Panc1 (cell line): ENCODE results near the gene CENATAC. TPM values are rescaled to one million over a fixed set of nuclear protein-coding genes. Genes with fewer than 3 reads are reported as not detected.

Experiments used
- ATAC-seq: fragments of 200-7000 bp; cut with Tn5 transposase; 2 replicates; pipeline ENCODE4 v1.9.1; 2020; ENCODE audit warnings: mild to moderate bottlenecking, moderate library complexity
- BruUV-seq: library from RNA; stranded (reverse); fragments of 400-500 nt; replicated peaks from 2 replicates; lab custom pipeline; 2021; lab: Mats Ljungman, UMichigan
- CTCF ChIA-PET: fragments of 300-600 bp; sonication (Branson Sonifier 250); formaldehyde crosslinking; loops from one replicate; lab custom pipeline; 2022; ENCODE audit warnings: antibody characterized with exemption; lab: Charles Lee
- POLR2A ChIA-PET: fragments of 300-600 bp; sonication (Branson Sonifier 250); formaldehyde crosslinking; loops from one replicate; lab custom pipeline; 2022; ENCODE audit warnings: antibody characterized with exemption; lab: Charles Lee
- DNase-seq: peaks from one replicate; pipeline ENCODE4 v3.0.0-alpha.2; 2010; ENCODE audit warnings: low read depth, low spot score
- H3K27ac ChIP-seq: 2 replicates; pipeline ENCODE4 v1.5.1; 2011; ENCODE audit warnings: mild to moderate bottlenecking, low read length, inconsistent platforms
- H3K27me3 ChIP-seq: fragments of 200-500 bp; sonication (Bioruptor generic); 2 replicates; pipeline ENCODE4 v1.6.0; 2014; ENCODE audit warnings: low read length, inconsistent platforms; ENCODE audit not compliant: control insufficient read depth, insufficient read depth
- H3K36me3 ChIP-seq: fragments of 200-500 bp; sonication (Bioruptor generic); 2 replicates; pipeline ENCODE4 v1.5.1; 2014; ENCODE audit warnings: inconsistent platforms, mild to moderate bottlenecking, low read length, moderate library complexity; ENCODE audit not compliant: control insufficient read depth, insufficient read depth
- H3K4me1 ChIP-seq: 2 replicates; pipeline ENCODE4 v1.5.1; 2011; ENCODE audit warnings: inconsistent platforms, mild to moderate bottlenecking, low read length, moderate library complexity; ENCODE audit not compliant: control insufficient read depth, insufficient read depth
- H3K4me3 ChIP-seq, 2 experiments: 2 replicates each; pipeline ENCODE4 v1.5.1; 2011 to 2012; ENCODE audit warnings: low read depth in 2 of 2, low read length in 2 of 2, mild to moderate bottlenecking in 2 of 2, inconsistent platforms in 1 of 2, moderate library complexity in 1 of 2
- H3K9me3 ChIP-seq: fragments of 200-500 bp; sonication (Bioruptor generic); 2 replicates; pipeline ENCODE4 v1.5.1; 2014; ENCODE audit warnings: low read depth, mild to moderate bottlenecking, inconsistent platforms, low read length, moderate library complexity; ENCODE audit not compliant: control insufficient read depth, insufficient read depth
- POLR2AphosphoS5 ChIP-seq: IDR thresholded peaks from 2 replicates; pipeline ENCODE4 v1.6.1; 2012; ENCODE audit warnings: mild to moderate bottlenecking, low read depth, low read length, moderate library complexity
- SIN3A ChIP-seq: IDR thresholded peaks from 2 replicates; pipeline ENCODE4 v1.6.1; 2012; ENCODE audit warnings: low read depth, mild to moderate bottlenecking, low read length, moderate library complexity, borderline replicate concordance; ENCODE audit not compliant: insufficient read depth
- TCF7L2 ChIP-seq: IDR thresholded peaks from 2 replicates; pipeline ENCODE4 v1.6.1; 2011; ENCODE audit warnings: mild to moderate bottlenecking, low read depth, low read length, inconsistent platforms
- in situ Hi-C: cut with HindIII; loops from 2 replicates; pipeline ENCODE4 v1.10.0; 2016; ENCODE audit warnings: low sequenced_read_pairs, low pct_unique_long_range_greater_than_20kb
- intact Hi-C: fragments of 100-400 bp; cut with micrococcal nuclease; formaldehyde crosslinking; loops from one replicate; pipeline ENCODE4 v1.10.0; 2022; ENCODE audit not compliant: unreplicated experiment
- total RNA-seq: library from RNA; stranded (reverse); gene quantifications from one replicate; pipeline ENCODE4 v1.2.1, GENCODE V29; 2021; ENCODE audit not compliant: unreplicated experiment
- TF ChIP-seq, protein P1 (sequence below), 2 experiments: IDR thresholded peaks; 2 replicates each; pipeline ENCODE4 v1.6.1; 2011 to 2012; ENCODE audit warnings: low read depth in 2 of 2, control low read depth in 1 of 2, low read length in 1 of 2, mild to moderate bottlenecking in 1 of 2, moderate library complexity in 1 of 2; ENCODE audit not compliant: insufficient read depth in 1 of 2
- TF ChIP-seq, protein P2 (sequence below): fragments of 450-650 bp; IDR thresholded peaks from 2 replicates; pipeline ENCODE4 v1.5.1; 2017; ENCODE audit warnings: mild to moderate bottlenecking

CENATAC gene
- total RNA-seq, 1 experiment from 2014 or later = 45.4 TPM

GRCh38 chr11:118973985-118974384 is 24.0 kb upstream of the CENATAC start:
- BruUV-seq = no TSS peak
- Histone ChIP-seq H3K27me3 (no peaks in the 10 kb centered on the region), H3K4me1 (no peaks in the 10 kb centered on the region), H3K27ac (no peak overlapping the region), H3K9me3 (no peaks in the 10 kb centered on the region), H3K4me3 (no peak overlapping the region), H3K36me3 (no peaks in the 10 kb centered on the region)
- in situ Hi-C loops = no loop called here
- intact Hi-C loops = no loop called here
- CTCF ChIA-PET = interaction anchor here (0.5 to 1.0 kb wide), 2 partner anchors 16 to 18 kb away, joined by 4 read pairs; partner anchors contain the start of gene UPK2
- no peak for ATAC-seq
- TF ChIP-seq POLR2AphosphoS5 (no peak), TCF7L2 (no peak), SIN3A (no peak)
- TF ChIP-seq, protein P1, sequence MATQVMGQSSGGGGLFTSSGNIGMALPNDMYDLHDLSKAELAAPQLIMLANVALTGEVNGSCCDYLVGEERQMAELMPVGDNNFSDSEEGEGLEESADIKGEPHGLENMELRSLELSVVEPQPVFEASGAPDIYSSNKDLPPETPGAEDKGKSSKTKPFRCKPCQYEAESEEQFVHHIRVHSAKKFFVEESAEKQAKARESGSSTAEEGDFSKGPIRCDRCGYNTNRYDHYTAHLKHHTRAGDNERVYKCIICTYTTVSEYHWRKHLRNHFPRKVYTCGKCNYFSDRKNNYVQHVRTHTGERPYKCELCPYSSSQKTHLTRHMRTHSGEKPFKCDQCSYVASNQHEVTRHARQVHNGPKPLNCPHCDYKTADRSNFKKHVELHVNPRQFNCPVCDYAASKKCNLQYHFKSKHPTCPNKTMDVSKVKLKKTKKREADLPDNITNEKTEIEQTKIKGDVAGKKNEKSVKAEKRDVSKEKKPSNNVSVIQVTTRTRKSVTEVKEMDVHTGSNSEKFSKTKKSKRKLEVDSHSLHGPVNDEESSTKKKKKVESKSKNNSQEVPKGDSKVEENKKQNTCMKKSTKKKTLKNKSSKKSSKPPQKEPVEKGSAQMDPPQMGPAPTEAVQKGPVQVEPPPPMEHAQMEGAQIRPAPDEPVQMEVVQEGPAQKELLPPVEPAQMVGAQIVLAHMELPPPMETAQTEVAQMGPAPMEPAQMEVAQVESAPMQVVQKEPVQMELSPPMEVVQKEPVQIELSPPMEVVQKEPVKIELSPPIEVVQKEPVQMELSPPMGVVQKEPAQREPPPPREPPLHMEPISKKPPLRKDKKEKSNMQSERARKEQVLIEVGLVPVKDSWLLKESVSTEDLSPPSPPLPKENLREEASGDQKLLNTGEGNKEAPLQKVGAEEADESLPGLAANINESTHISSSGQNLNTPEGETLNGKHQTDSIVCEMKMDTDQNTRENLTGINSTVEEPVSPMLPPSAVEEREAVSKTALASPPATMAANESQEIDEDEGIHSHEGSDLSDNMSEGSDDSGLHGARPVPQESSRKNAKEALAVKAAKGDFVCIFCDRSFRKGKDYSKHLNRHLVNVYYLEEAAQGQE (IDR thresholded peaks at IDR 0.05; ENCODE audit: insufficient read depth in 1 of 2, low read depth in 2 of 2, low read length in 1 of 2) = no peak
- TF ChIP-seq, protein P2, sequence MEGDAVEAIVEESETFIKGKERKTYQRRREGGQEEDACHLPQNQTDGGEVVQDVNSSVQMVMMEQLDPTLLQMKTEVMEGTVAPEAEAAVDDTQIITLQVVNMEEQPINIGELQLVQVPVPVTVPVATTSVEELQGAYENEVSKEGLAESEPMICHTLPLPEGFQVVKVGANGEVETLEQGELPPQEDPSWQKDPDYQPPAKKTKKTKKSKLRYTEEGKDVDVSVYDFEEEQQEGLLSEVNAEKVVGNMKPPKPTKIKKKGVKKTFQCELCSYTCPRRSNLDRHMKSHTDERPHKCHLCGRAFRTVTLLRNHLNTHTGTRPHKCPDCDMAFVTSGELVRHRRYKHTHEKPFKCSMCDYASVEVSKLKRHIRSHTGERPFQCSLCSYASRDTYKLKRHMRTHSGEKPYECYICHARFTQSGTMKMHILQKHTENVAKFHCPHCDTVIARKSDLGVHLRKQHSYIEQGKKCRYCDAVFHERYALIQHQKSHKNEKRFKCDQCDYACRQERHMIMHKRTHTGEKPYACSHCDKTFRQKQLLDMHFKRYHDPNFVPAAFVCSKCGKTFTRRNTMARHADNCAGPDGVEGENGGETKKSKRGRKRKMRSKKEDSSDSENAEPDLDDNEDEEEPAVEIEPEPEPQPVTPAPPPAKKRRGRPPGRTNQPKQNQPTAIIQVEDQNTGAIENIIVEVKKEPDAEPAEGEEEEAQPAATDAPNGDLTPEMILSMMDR = no peak
- no peak for DNase-seq
- POLR2A ChIA-PET = no interaction called here

DNA sequence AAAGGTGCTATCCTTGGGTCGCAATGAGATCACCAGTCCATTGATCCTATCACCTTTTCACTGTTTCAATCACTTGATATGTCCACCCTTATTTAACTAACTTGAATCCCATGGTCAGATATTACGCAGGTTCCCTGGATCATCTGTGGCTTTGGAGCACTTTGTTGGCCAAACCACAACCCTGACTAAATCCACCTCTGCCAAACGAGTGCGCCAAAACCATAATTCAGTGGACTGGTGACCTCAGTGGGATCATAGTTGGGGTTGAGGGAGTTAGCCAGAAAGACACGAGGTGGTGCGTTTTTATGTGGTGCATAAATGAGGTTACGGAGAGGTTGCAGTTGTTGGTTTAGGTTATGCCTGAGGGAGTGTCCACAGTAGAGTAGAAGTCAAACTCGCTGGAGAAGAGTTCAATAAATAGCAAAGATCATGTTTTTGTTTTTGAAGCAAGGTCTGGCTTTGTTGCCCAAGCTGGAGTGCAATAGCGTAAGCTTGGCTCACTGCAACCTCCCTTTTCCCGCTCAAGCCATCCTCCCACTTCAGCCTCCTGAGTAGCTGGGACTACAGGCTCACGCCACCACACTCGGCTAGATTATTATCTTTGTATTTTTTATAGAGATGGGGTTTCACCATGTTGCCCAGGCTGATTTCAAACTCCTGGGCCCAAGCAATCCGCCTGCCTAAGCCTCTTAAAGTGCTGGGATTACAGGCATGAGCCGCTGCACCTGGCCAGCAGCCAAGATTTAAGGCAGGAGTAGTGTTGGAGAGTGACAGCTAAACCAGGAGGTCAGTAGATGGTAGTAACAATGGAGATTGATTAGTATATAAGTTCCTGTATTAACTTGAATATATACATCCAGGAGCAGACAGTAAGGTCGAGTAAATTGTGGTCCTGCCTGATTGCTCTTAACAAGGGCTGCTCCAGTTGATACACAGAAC is 21.9 kb upstream of the CENATAC start:
- no peaks in the 10 kb centered on the region for H3K27me3 ChIP-seq
- no peaks in the 10 kb centered on the region for H3K9me3 ChIP-seq
- no peak for DNase-seq
- H3K4me1 ChIP-seq = no peaks in the 10 kb centered on the region
- no peaks in the 10 kb centered on the region for H3K36me3 ChIP-seq
- in situ Hi-C loops (no loop called here), intact Hi-C loops (no loop called here)
- H3K27ac ChIP-seq = no peak overlapping the region
- TF ChIP-seq, protein P1 (IDR thresholded peaks at IDR 0.05; ENCODE audit: insufficient read depth in 1 of 2, low read depth in 2 of 2, low read length in 1 of 2) = no peak
- TF ChIP-seq, protein P2 = no peak
- no peak for TF ChIP-seq TCF7L2
- TF ChIP-seq POLR2AphosphoS5 = no peak
- TF ChIP-seq SIN3A = no peak
- H3K4me3 ChIP-seq = no peak overlapping the region
- no TSS peak for BruUV-seq
- ChIA-PET CTCF (interaction anchor here (0.5 kb wide), 1 partner anchor 26 kb away, joined by 5 read pairs; no protein-coding TSS in a partner anchor), POLR2A (no interaction called here)
- no peak for ATAC-seq
